ENCODE results near the gene SCNN1G.

Gene SCNN1G

GRCh38 chr16:23163921-23164320 lies 18.6 kb upstream of the SCNN1G start:
- TF ChIP-seq GATA2 (IDR thresholded peaks at IDR 0.05; ENCODE audit: low read depth, low read length) (no peak), GATA3 (IDR thresholded peaks at IDR 0.05; ENCODE audit: low read depth, low read length) (no peak)

GRCh38 chr16:23164736-23165135 lies 17.8 kb upstream of the SCNN1G start:
- TF ChIP-seq GATA2 (IDR thresholded peaks at IDR 0.05; ENCODE audit: low read depth, low read length) (no peak), GATA3 (IDR thresholded peaks at IDR 0.05; ENCODE audit: low read depth, low read length) (no peak)

- no peak for TF ChIP-seq GATA2 (IDR thresholded peaks at IDR 0.05; ENCODE audit: low read depth, low read length)
Measured at GRCh38 chr16:23172583-23172982, 10.0 kb upstream of the SCNN1G start.

GRCh38 chr16:23172994-23173393 lies 9.6 kb upstream of the SCNN1G start:
- TF ChIP-seq GATA3 (IDR thresholded peaks at IDR 0.05; ENCODE audit: low read depth, low read length) (no peak), GATA2 (IDR thresholded peaks at IDR 0.05; ENCODE audit: low read depth, low read length) (no peak)

- TF ChIP-seq GATA2 (IDR thresholded peaks at IDR 0.05; ENCODE audit: low read depth, low read length): no peak
- TF ChIP-seq GATA3 (IDR thresholded peaks at IDR 0.05; ENCODE audit: low read depth, low read length): no peak
Measured at GRCh38 chr16:23174622-23175021, 7.9 kb upstream of the SCNN1G start.

GRCh38 chr16:23175651-23176050 lies 6.9 kb upstream of the SCNN1G start:
- no peak for TF ChIP-seq GATA2 (IDR thresholded peaks at IDR 0.05; ENCODE audit: low read depth, low read length)
- TF ChIP-seq GATA3 (IDR thresholded peaks at IDR 0.05; ENCODE audit: low read depth, low read length): no peak

- TF ChIP-seq GATA3 (IDR thresholded peaks at IDR 0.05; ENCODE audit: low read depth, low read length) (no peak), GATA2 (IDR thresholded peaks at IDR 0.05; ENCODE audit: low read depth, low read length) (no peak)
Measured at GRCh38 chr16:23181506-23181905, 1.0 kb upstream of the SCNN1G start.

GRCh38 chr16:23182206-23182678 lies 303 bp upstream of the SCNN1G start:
- TF ChIP-seq GATA3 (IDR thresholded peaks at IDR 0.05; ENCODE audit: low read depth, low read length): no peak
- TF ChIP-seq GATA2 (IDR thresholded peaks at IDR 0.05; ENCODE audit: low read depth, low read length): no peak

GRCh38 chr16:23183543-23183862 lies 958 bp downstream of the SCNN1G start:
- no peak for TF ChIP-seq GATA3 (IDR thresholded peaks at IDR 0.05; ENCODE audit: low read depth, low read length)

GRCh38 chr16:23185656-23186055 lies 3.1 kb downstream of the SCNN1G start:
- peak; percentile 37; the same call in 1 of the 2 replicates for TF ChIP-seq GATA2 (IDR thresholded peaks at IDR 0.05; ENCODE audit: low read depth, low read length)
- TF ChIP-seq GATA3 (IDR thresholded peaks at IDR 0.05; ENCODE audit: low read depth, low read length): no peak

- TF ChIP-seq GATA2 (IDR thresholded peaks at IDR 0.05; ENCODE audit: low read depth, low read length): no peak
- TF ChIP-seq GATA3 (IDR thresholded peaks at IDR 0.05; ENCODE audit: low read depth, low read length): no peak
Measured at GRCh38 chr16:23186171-23186570, 3.6 kb downstream of the SCNN1G start.

GRCh38 chr16:23187341-23187740 lies 4.8 kb downstream of the SCNN1G start:
- TF ChIP-seq GATA3 (IDR thresholded peaks at IDR 0.05; ENCODE audit: low read depth, low read length) (no peak), GATA2 (IDR thresholded peaks at IDR 0.05; ENCODE audit: low read depth, low read length) (no peak)

GRCh38 chr16:23188911-23189310 lies 6.4 kb downstream of the SCNN1G start:
- TF ChIP-seq GATA2 (IDR thresholded peaks at IDR 0.05; ENCODE audit: low read depth, low read length) (no peak), GATA3 (IDR thresholded peaks at IDR 0.05; ENCODE audit: low read depth, low read length) (no peak)

GRCh38 chr16:23194497-23195221 lies 12.1 kb downstream of the SCNN1G start:
- TF ChIP-seq GATA2 (IDR thresholded peaks at IDR 0.05; ENCODE audit: low read depth, low read length): no peak
- no peak for TF ChIP-seq GATA3 (IDR thresholded peaks at IDR 0.05; ENCODE audit: low read depth, low read length)

GRCh38 chr16:23195366-23195978 lies 12.9 kb downstream of the SCNN1G start:
- TF ChIP-seq GATA2 (IDR thresholded peaks at IDR 0.05; ENCODE audit: low read depth, low read length) (no peak), GATA3 (IDR thresholded peaks at IDR 0.05; ENCODE audit: low read depth, low read length) (no peak)

Measured in SH-SY5Y (cell line).